H1 (cell line): ENCODE measurements around the gene SLC7A6OS. TPM values are rescaled to one million over a fixed set of nuclear protein-coding genes. Genes with fewer than 3 reads are reported as not detected.

Experiments
- CTCF ChIA-PET: fragments of 300-600 bp; sonication (Branson Sonifier 250); formaldehyde crosslinking; loops from one replicate; lab custom pipeline; 2021; ENCODE audit not compliant: partially characterized antibody; lab: Charles Lee
- POLR2A ChIA-PET: fragments of 300-600 bp; sonication (Branson Sonifier 250); formaldehyde crosslinking; loops from one replicate; lab custom pipeline; 2021; ENCODE audit warnings: inconsistent platforms; ENCODE audit not compliant: partially characterized antibody; lab: Charles Lee
- DNase-seq, 2 experiments: peaks; one replicate each; pipeline versions ENCODE4 v3.0.0 to v3.0.0-alpha.2; 2010 to 2022; ENCODE audit warnings: low spot score in 2 of 2, low read depth in 1 of 2, mixed read lengths in 1 of 2
- FAIRE-seq: peaks from 2 replicates; lab custom pipeline; 2011; peaks lifted over from hg19 to GRCh38; lab: Jason Lieb, UNC
- H2AFZ ChIP-seq: 2 replicates; pipeline ENCODE4 v1.8.1; 2012; ENCODE audit warnings: low read length, inconsistent platforms
- H2AK5ac ChIP-seq: 2 replicates; pipeline ENCODE4 v1.6.1; 2013; ENCODE audit warnings: low read depth, low read length
- H2BK120ac ChIP-seq: replicated peaks from 2 replicates; pipeline ENCODE3; 2013; ENCODE audit warnings: low read depth, low read length, inconsistent platforms
- H2BK12ac ChIP-seq: 2 replicates; pipeline ENCODE4 v1.6.1; 2013; ENCODE audit warnings: low read depth, low read length
- H2BK15ac ChIP-seq: 2 replicates; pipeline ENCODE4 v1.6.1; 2013; ENCODE audit warnings: low read length
- H2BK20ac ChIP-seq: 2 replicates; pipeline ENCODE4 v1.6.1; 2013; ENCODE audit warnings: low read length
- H2BK5ac ChIP-seq: 2 replicates; pipeline ENCODE4 v1.6.1; 2013; ENCODE audit warnings: low read depth, low read length
- H3K14ac ChIP-seq: 2 replicates; pipeline ENCODE4 v1.6.1; 2013; ENCODE audit warnings: inconsistent platforms; ENCODE audit not compliant: insufficient read length
- H3K18ac ChIP-seq: 2 replicates; pipeline ENCODE4 v1.6.1; 2013; ENCODE audit warnings: low read length; ENCODE audit errors: extremely low read depth
- H3K23ac ChIP-seq: 2 replicates; pipeline ENCODE4 v1.6.1; 2013; ENCODE audit warnings: inconsistent platforms; ENCODE audit not compliant: insufficient read length
- H3K23me2 ChIP-seq: 2 replicates; pipeline ENCODE4 v1.6.1; 2013; ENCODE audit warnings: low read depth, low read length
- H3K27ac ChIP-seq: 2 replicates; pipeline ENCODE4 v1.6.1; 2011; ENCODE audit warnings: low read depth, low read length, inconsistent platforms
- H3K27me3 ChIP-seq, 4 experiments: replicated peaks in 1 of 4; 1 replicate in 1 of 4; 2 replicates in 3 of 4; pipeline versions ENCODE4 v1.6.1 to v1.8.1; 2011 to 2013; ENCODE audit warnings: low read length in 3 of 4, mild to moderate bottlenecking in 3 of 4, inconsistent platforms in 2 of 4, mixed read lengths in 2 of 4, moderate library complexity in 1 of 4; ENCODE audit not compliant: control insufficient read depth in 3 of 4, insufficient read depth in 3 of 4; ENCODE audit errors: extremely low read depth in 1 of 4
- H3K36me3 ChIP-seq, 4 experiments: 2 replicates each; pipeline versions ENCODE4 v1.6.1 to v1.8.1; 2011 to 2013; ENCODE audit warnings: mild to moderate bottlenecking in 4 of 4, low read length in 3 of 4, moderate library complexity in 2 of 4, control low read depth in 1 of 4, inconsistent platforms in 1 of 4; ENCODE audit not compliant: insufficient read depth in 4 of 4, control insufficient read depth in 2 of 4
- H3K4ac ChIP-seq: replicated peaks from 2 replicates; pipeline ENCODE3; 2013; ENCODE audit warnings: low read length, low read depth, mixed read lengths, inconsistent platforms; ENCODE audit not compliant: insufficient read length
- H3K4me1 ChIP-seq, 4 experiments: replicated peaks in 1 of 4; 1 replicate in 1 of 4; 2 replicates in 3 of 4; pipeline versions ENCODE4 v1.6.1 to v1.8.1; 2011 to 2013; ENCODE audit warnings: low read length in 3 of 4, inconsistent platforms in 2 of 4, mixed read lengths in 1 of 4; ENCODE audit not compliant: insufficient read depth in 4 of 4, control insufficient read depth in 3 of 4
- H3K4me2 ChIP-seq, 2 experiments: 2 replicates each; pipeline versions ENCODE4 v1.6.1 to v1.8.1; 2011 to 2013; ENCODE audit warnings: low read depth in 2 of 2, low read length in 2 of 2, control low read depth in 1 of 2, inconsistent platforms in 1 of 2, mild to moderate bottlenecking in 1 of 2; ENCODE audit not compliant: insufficient read depth in 1 of 2
- H3K4me3 ChIP-seq, 4 experiments: fragments of 200-600, 300-600 bp in 1 of 4; sonication (generic), shearing (Covaris generic), sonication (Bioruptor Twin) in 1 of 4; 2 replicates each; pipeline versions ENCODE4 v1.5.1 to v1.8.1; 2011 to 2016; ENCODE audit warnings: low read length in 4 of 4, low read depth in 3 of 4, control low read depth in 2 of 4, inconsistent platforms in 2 of 4, mild to moderate bottlenecking in 2 of 4, mixed read lengths in 1 of 4, moderate library complexity in 1 of 4; ENCODE audit not compliant: insufficient read depth in 2 of 4; ENCODE audit errors: extremely low read depth in 1 of 4
- H3K56ac ChIP-seq: replicated peaks from 2 replicates; pipeline ENCODE3; 2013; ENCODE audit warnings: low read depth, mild to moderate bottlenecking, mixed read lengths, low read length, inconsistent platforms; ENCODE audit not compliant: insufficient read length
- H3K79me1 ChIP-seq: 2 replicates; pipeline ENCODE4 v1.6.1; 2013; ENCODE audit warnings: low read depth, low read length, control low read depth
- H3K79me2 ChIP-seq, 2 experiments: 2 replicates each; pipeline versions ENCODE4 v1.6.1 to v1.8.1; 2012 to 2013; ENCODE audit warnings: low read length in 2 of 2, mild to moderate bottlenecking in 2 of 2, inconsistent platforms in 1 of 2; ENCODE audit not compliant: insufficient read depth in 2 of 2, control insufficient read depth in 1 of 2
- H3K9ac ChIP-seq, 4 experiments: replicated peaks in 1 of 4; 1 replicate in 1 of 4; 2 replicates in 3 of 4; pipeline versions ENCODE4 v1.6.1 to v1.8.1; 2011 to 2013; ENCODE audit warnings: low read depth in 3 of 4, low read length in 3 of 4, control low read depth in 2 of 4, mild to moderate bottlenecking in 2 of 4, moderate library complexity in 2 of 4, inconsistent platforms in 1 of 4; ENCODE audit errors: extremely low read depth in 1 of 4
- H3K9me3 ChIP-seq, 2 experiments: 2 replicates each; pipeline versions ENCODE4 v1.6.1 to v1.8.1; 2012 to 2013; ENCODE audit warnings: mild to moderate bottlenecking in 2 of 2, moderate library complexity in 2 of 2, control low read depth in 1 of 2, inconsistent platforms in 1 of 2, low read depth in 1 of 2, low read length in 1 of 2, mixed read lengths in 1 of 2; ENCODE audit not compliant: insufficient read depth in 2 of 2
- H4K20me1 ChIP-seq, 2 experiments: replicated peaks in 1 of 2; 2 replicates each; pipeline versions ENCODE3 to v1.8.1; 2011 to 2013; ENCODE audit warnings: inconsistent platforms in 2 of 2, low read length in 2 of 2, mild to moderate bottlenecking in 1 of 2; ENCODE audit not compliant: insufficient read depth in 2 of 2, control insufficient read depth in 1 of 2
- H4K5ac ChIP-seq: 2 replicates; pipeline ENCODE4 v1.6.1; 2013; ENCODE audit warnings: low read length, low read depth, mixed read lengths, inconsistent platforms; ENCODE audit not compliant: insufficient read length
- H4K8ac ChIP-seq: 2 replicates; pipeline ENCODE4 v1.8.0; 2013; ENCODE audit warnings: mild to moderate bottlenecking, moderate library complexity, low read length, inconsistent platforms; ENCODE audit not compliant: insufficient read depth; ENCODE audit errors: extremely low read depth
- H4K91ac ChIP-seq: replicated peaks from 2 replicates; pipeline ENCODE3; 2013; ENCODE audit warnings: low read length, mixed read lengths, inconsistent platforms; ENCODE audit not compliant: insufficient read length
- CTCF ChIP-seq, 3 experiments: IDR thresholded peaks; 1 replicate in 2 of 3; 2 replicates in 1 of 3; pipeline versions ENCODE4 v1.5.1 to v1.6.1; 2011; ENCODE audit warnings: low read length in 3 of 3, mild to moderate bottlenecking in 3 of 3, inconsistent platforms in 2 of 3, low read depth in 1 of 3, moderate library complexity in 1 of 3; ENCODE audit not compliant: insufficient read depth in 1 of 3; ENCODE audit errors: control extremely low read depth in 1 of 3
- RAD21 ChIP-seq, 2 experiments: IDR thresholded peaks in 1 of 2; conservative IDR thresholded peaks in 1 of 2; 2 replicates each; pipeline ENCODE4 v1.6.1; 2011; ENCODE audit warnings: low read depth in 2 of 2, low read length in 2 of 2, improper control_type of control experiment in 1 of 2, inconsistent platforms in 1 of 2, mild to moderate bottlenecking in 1 of 2, moderate library complexity in 1 of 2
- SIX5 ChIP-seq: IDR thresholded peaks from 2 replicates; pipeline ENCODE4 v1.6.1; 2011; ENCODE audit warnings: mild to moderate bottlenecking, low read depth, low read length
- WGBS, 2 experiments: shearing (Covaris generic) in 1 of 2; methylation state at CpG; one replicate each; pipeline versions ENCODE4 v1.1.6 to v1.1.7; 2013 to 2015; ENCODE audit warnings: low lambda C conversion rate in 2 of 2, mixed read lengths in 2 of 2, inconsistent platforms in 1 of 2, low coverage in 1 of 2, missing lambda C conversion rate in 1 of 2; ENCODE audit not compliant: insufficient replicate concordance in 2 of 2, insufficient coverage in 1 of 2, insufficient read length in 1 of 2; ENCODE audit errors: extremely low coverage in 1 of 2, missing lambda C conversion rate in 1 of 2; 5-methylcytosine and 5-hydroxymethylcytosine counted together
- polyA plus RNA-seq, 7 experiments: library from polyadenylated mRNA; depleted of rRNA in 3 of 7; stranded (reverse) in 5 of 7; unstranded in 2 of 7; fragments of >200 nt in 5 of 7; fragments of 200-250 nt in 2 of 7; gene quantifications; 1 replicate in 5 of 7; 2 replicates in 1 of 7; 4 replicates in 1 of 7; pipeline versions ENCODE4 v1.2.1 to v1.2.3, GENCODE V29; 2011 to 2013; ENCODE audit warnings: missing spikeins in 2 of 7, mixed read lengths in 2 of 7
- total RNA-seq: library from RNA; stranded (reverse); fragmentation: NEBNext Ultra II Directional; extraction: Animal tissue kit (Norgen Biotek cat#: 25700); gene quantifications from 2 replicates; pipeline ENCODE4 v1.2.1, GENCODE V29; 2021

SLC7A6OS gene
- total and polyA plus RNA-seq, 2 of the 8 experiments (the other 6 are each of a cell fraction or from before 2014, with no cell fraction given): 7.3 to 21.3 TPM

- Histone ChIP-seq H3K14ac (no peak overlapping the region), H3K9me3 (no peaks in the 10 kb centered on the region), H2BK12ac (no peak overlapping the region), H3K27me3 (no peaks in the 10 kb centered on the region), H3K79me2 (no peaks in the 10 kb centered on the region), H2AK5ac (no peak overlapping the region), H4K91ac (no peak overlapping the region), H3K18ac (no peak overlapping the region), H4K20me1 (peaks cover 0 to 11% of the 10 kb centered on the region in 2 experiments), H3K4me1 (no peaks in the 10 kb centered on the region), H3K23me2 (no peaks in the 10 kb centered on the region), H2BK120ac (no peak overlapping the region), H3K9ac (no peak overlapping the region), H3K27ac (no peak overlapping the region), H4K5ac (no peak overlapping the region), H2BK5ac (no peak overlapping the region), H3K56ac (no peak overlapping the region), H4K8ac (no peak overlapping the region), H2BK20ac (no peak overlapping the region), H3K4me3 (no peak overlapping the region), H3K4ac (no peak overlapping the region), H2BK15ac (no peak overlapping the region), H3K36me3 (peaks cover 6 to 42% (median 19%) of the 10 kb centered on the region in 4 experiments; a peak in 7 of 8 replicates), H3K4me2 (no peak overlapping the region), H3K79me1 (no peaks in the 10 kb centered on the region), H3K23ac (no peak overlapping the region), H2AFZ (no peak overlapping the region)
- ChIA-PET CTCF (interaction anchor here (0.6 to 6.2 kb wide), 36 partner anchors 10 to 180 kb away, joined by 3 to 95 read pairs (median 5); partner anchors contain the start of genes PLA2G15, PRMT7, SLC7A6 and SLC7A6OS), POLR2A (interaction anchor here (1.2 to 1.6 kb wide), 2 partner anchors 9 to 13 kb away, joined by 3 to 6 read pairs; no protein-coding TSS in a partner anchor)
- 85% methylated on average over 24 of the region's 28 CpGs; no CpG with 5 or more reads in 1 of the 2 experiments for WGBS, 2 experiments
- no peak for FAIRE-seq
- TF ChIP-seq CTCF (IDR thresholded peaks at IDR 0.05; ENCODE audit: control extremely low read depth in 1 of 3, insufficient read depth in 1 of 3, low read depth in 1 of 3, low read length in 3 of 3): peak; percentile 68 to 76 (median 71)
- TF ChIP-seq SIX5: no peak
- TF ChIP-seq RAD21 (IDR thresholded peaks at IDR 0.05 in 1 of 2, conservative IDR thresholded peaks at IDR 0.05 in 1 of 2; ENCODE audit: low read depth in 2 of 2, low read length in 2 of 2): peak; percentile 64 to 70
- peak in 1 of 2 experiments; percentile 74 for DNase-seq
These were observed 44.9 kb upstream of the SLC7A6OS start for GRCh38 chr16:68355447-68356248.
